Progenitor cell of endocrine pancreas (in vitro differentiated cells): ENCODE measurements around the gene RRP7A. TPM values are rescaled to one million over a fixed set of nuclear protein-coding genes. Genes with fewer than 3 reads are reported as not detected.
"Not testable (repeated sequence)": the region's sequence is repeated elsewhere in the genome, so short reads cannot be mapped to it uniquely, and the experiment has no call there.

ENCODE experiments used
- DNase-seq: peaks from one replicate; pipeline ENCODE4 v3.0.0; 2021; ENCODE audit warnings: low spot score; ENCODE audit not compliant: unreplicated experiment
- H3K27ac Mint-ChIP-seq: 2 replicates; pipeline ENCODE4 v1.8.0; 2021; ENCODE audit warnings: mild to moderate bottlenecking, moderate library complexity, mixed read lengths
- H3K27me3 Mint-ChIP-seq: 2 replicates; pipeline ENCODE4 v1.8.0; 2021; ENCODE audit warnings: mixed read lengths
- H3K36me3 Mint-ChIP-seq: 2 replicates; pipeline ENCODE4 v1.8.0; 2022; ENCODE audit warnings: mixed read lengths; ENCODE audit not compliant: insufficient read depth
- H3K4me1 Mint-ChIP-seq: 2 replicates; pipeline ENCODE4 v1.8.0; 2021; ENCODE audit warnings: low read depth, mixed read lengths
- H3K4me3 Mint-ChIP-seq: 2 replicates; pipeline ENCODE4 v1.8.0; 2021; ENCODE audit warnings: low read depth, mild to moderate bottlenecking, moderate library complexity, mixed read lengths
- H3K9me3 Mint-ChIP-seq: 2 replicates; pipeline ENCODE4 v1.8.0; 2021; ENCODE audit warnings: low read depth, mixed read lengths
- total RNA-seq: library from RNA; stranded (reverse); gene quantifications from 2 replicates; pipeline ENCODE4 v1.2.1, GENCODE V29; 2021
- TF ChIP-seq, protein P1 (sequence below): fragments of 200-600 bp; sonication (generic); IDR thresholded peaks from one replicate; pipeline ENCODE4 v1.5.0; 2021; ENCODE audit warnings: antibody characterized with exemption, mild to moderate bottlenecking; ENCODE audit not compliant: unreplicated experiment

The RRP7A gene
- total RNA-seq, 1 donor from 2014 or later, result 59.1 TPM

DNA sequence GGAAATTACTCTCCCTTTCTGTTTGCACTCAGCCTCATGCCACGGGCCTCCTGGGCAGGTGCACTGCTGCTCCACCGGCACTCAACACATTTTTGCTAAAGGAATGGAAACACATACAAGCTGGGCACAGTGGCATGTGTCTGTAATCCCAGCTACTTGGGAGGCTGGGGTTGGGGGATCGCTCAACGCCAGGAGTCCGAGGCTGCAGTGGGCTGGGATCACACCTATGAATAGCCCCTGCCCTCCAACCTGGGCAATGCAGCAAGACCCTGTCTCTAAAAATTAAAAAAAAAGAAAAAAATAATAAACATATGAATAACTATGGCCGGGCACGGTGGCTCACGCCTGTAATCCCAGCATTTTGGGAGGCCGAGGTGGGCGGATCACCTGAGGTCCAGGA lies 30.6 kb downstream of the RRP7A start:
- TF ChIP-seq, protein P1, sequence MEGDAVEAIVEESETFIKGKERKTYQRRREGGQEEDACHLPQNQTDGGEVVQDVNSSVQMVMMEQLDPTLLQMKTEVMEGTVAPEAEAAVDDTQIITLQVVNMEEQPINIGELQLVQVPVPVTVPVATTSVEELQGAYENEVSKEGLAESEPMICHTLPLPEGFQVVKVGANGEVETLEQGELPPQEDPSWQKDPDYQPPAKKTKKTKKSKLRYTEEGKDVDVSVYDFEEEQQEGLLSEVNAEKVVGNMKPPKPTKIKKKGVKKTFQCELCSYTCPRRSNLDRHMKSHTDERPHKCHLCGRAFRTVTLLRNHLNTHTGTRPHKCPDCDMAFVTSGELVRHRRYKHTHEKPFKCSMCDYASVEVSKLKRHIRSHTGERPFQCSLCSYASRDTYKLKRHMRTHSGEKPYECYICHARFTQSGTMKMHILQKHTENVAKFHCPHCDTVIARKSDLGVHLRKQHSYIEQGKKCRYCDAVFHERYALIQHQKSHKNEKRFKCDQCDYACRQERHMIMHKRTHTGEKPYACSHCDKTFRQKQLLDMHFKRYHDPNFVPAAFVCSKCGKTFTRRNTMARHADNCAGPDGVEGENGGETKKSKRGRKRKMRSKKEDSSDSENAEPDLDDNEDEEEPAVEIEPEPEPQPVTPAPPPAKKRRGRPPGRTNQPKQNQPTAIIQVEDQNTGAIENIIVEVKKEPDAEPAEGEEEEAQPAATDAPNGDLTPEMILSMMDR, result no peak
- Mint-ChIP-seq H3K9me3 (no peaks in the 10 kb centered on the region), H3K4me1 (no peaks in the 10 kb centered on the region), H3K4me3 (no peak overlapping the region), H3K27ac (no peak overlapping the region), H3K27me3 (no peaks in the 10 kb centered on the region), H3K36me3 (no peaks in the 10 kb centered on the region)
- no peak for DNase-seq

DNA sequence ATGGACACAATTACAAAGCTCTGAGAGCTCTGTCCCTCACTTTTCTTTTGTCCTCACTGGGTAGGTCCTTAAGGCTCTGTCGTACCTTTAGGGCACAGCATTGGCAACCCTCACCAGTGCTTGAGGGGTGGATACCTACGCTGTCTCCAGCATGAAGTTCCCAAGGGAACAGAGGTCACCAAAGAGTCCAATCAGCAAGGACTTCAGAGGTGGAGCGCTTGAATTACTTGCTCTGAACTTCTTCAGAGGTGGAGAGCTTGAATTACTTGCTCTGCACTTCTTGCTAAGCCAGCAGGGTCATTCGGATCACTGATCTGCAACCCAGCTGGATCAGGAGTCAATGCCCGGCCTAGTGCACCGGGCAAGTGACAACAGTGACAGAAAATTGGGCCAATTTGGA lies 35.1 kb downstream of the RRP7A start:
- Mint-ChIP-seq H3K9me3 (no peaks in the 10 kb centered on the region), H3K27me3 (peaks cover 7% of the 10 kb centered on the region), H3K4me1 (no peaks in the 10 kb centered on the region), H3K36me3 (no peaks in the 10 kb centered on the region), H3K27ac (no peak overlapping the region), H3K4me3 (no peak overlapping the region)
- no peak for DNase-seq
- TF ChIP-seq, protein P1, result no peak

DNA sequence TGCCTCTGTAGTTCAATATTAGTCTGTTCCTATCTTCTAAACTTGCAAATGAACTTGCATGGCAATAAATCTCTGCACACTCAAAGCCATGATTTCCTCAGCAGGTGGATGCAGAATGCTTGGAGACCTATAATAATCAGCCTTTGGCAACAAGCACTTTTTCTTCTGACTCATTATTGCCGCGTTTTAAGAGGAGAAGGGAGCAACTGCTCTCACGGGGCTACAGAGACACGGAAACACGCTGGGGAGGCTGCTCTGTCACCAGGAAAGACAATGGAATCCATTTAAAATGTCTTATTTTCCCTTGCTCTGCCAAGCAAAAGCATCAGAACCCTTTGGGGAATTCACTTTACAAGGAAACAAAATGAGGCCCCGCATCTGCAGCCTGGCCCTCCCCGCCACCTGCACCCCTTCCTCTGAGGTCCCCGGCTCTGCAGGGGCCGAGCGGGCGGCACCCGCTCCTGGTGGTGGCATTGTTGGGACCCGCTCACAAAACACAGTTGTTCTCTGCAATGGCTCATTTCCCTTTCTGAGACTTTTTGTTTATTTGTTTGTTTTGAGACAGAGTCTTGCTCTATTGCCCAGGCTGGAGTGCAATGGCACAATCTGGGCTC lies 35.9 kb downstream of the RRP7A start:
- not testable (repeated sequence) for H3K36me3 Mint-ChIP-seq, H3K27me3 Mint-ChIP-seq, H3K4me1 Mint-ChIP-seq, DNase-seq, H3K27ac Mint-ChIP-seq, H3K9me3 Mint-ChIP-seq, H3K4me3 Mint-ChIP-seq

DNA sequence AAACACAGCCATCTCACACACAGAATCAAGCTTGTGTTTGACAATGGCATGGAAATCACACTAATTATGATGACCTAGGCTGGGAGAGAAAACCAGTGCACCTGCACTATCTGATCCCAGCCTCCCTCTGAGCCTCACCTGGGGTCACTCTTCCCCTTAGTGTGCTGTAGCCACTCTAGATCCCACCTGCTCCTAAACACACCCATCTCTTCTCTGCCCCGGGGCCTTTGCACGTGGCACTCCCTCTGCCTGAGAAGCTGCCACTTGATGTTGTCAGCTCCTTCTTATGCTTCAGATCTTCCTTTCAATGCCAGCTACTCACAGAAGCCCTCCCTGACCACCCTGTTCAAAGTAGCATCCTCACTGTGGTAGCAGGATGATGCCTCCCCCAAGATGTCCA lies 44.5 kb downstream of the RRP7A start:
- Mint-ChIP-seq H3K4me3 (no peak overlapping the region), H3K9me3 (no peaks in the 10 kb centered on the region), H3K27ac (no peak overlapping the region), H3K4me1 (no peaks in the 10 kb centered on the region), H3K27me3 (peaks cover 15% of the 10 kb centered on the region), H3K36me3 (no peaks in the 10 kb centered on the region)
- DNase-seq, result no peak
- TF ChIP-seq, protein P1, result no peak

DNA sequence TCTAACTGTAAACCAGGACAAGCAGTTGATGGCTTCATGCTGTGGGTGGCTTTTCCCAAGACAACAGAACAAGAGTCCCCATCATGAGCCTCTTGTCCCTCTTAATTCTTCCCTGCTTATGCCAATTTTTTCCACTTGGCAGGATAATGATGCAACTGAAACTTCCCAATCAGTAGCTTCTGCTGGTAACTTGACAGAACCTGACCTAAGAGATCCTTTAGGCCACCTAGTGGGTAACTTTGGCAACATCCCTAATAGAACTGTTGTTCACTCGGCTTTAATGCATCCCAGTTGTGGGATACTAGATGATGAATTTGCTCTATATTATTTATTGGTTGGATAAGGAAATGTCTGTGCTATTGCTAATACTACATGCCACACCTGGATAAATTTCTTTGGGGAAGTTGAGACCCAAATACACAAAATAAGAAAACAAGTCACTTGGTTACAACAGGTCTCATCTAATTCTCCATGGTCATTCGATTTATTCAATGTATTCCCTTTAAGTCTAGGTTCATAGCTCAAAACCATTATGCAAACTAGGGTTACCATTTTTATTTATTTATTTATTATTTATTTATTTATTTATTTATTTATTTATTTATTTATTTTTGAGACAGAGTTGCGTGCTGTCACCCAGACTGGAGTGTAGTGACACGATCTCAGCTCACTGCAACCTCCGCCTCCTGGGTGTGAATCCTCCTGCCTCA lies 46.0 kb downstream of the RRP7A start:
- TF ChIP-seq, protein P1, result peak; percentile 73
- Mint-ChIP-seq H3K4me3 (no peak overlapping the region), H3K9me3 (no peaks in the 10 kb centered on the region), H3K27me3 (peaks cover 18% of the 10 kb centered on the region), H3K4me1 (no peaks in the 10 kb centered on the region), H3K36me3 (no peaks in the 10 kb centered on the region), H3K27ac (no peak overlapping the region)
- DNase-seq, result no peak

DNA sequence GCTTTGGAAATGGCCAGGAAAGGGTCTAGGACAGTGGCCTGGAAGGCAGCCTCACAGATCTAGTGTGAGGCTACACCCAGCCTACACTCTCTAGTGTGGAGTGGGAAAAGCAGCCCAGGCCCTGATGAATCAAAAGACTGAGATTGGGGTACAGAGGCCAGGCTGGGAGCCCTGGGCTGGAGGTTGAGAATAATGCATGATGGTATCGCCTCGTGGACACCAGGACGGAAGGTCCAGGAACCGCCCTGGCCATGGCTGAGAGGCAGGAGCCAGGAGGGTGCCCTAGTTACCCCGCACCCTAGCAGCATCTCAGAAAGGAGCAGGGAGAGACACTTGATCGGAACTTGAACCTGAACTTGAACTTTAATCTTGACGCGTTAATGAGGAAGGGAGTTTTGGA lies 46.9 kb downstream of the RRP7A start:
- TF ChIP-seq, protein P1, result no peak
- H3K27me3 Mint-ChIP-seq, result peaks cover 24% of the 10 kb centered on the region
- H3K27ac Mint-ChIP-seq, result peak overlapping the region; percentile 21
- no peak overlapping the region for H3K4me3 Mint-ChIP-seq
- H3K9me3 Mint-ChIP-seq, result no peaks in the 10 kb centered on the region
- no peaks in the 10 kb centered on the region for H3K36me3 Mint-ChIP-seq
- no peak for DNase-seq
- no peaks in the 10 kb centered on the region for H3K4me1 Mint-ChIP-seq
